ENCODE measurements around the gene VASH1. TPM values are rescaled to one million over a fixed set of nuclear protein-coding genes. Genes with fewer than 3 reads are reported as not detected.
A peak's percentile ranks its signal among the peaks of the same experiment; 100 is the strongest.

Gene VASH1
- total and polyA plus RNA-seq, 2 of the 13 experiments (the other 11 are each of a cell fraction or from before 2014, with no cell fraction given), result 0.11 to 0.24 TPM

DNA sequence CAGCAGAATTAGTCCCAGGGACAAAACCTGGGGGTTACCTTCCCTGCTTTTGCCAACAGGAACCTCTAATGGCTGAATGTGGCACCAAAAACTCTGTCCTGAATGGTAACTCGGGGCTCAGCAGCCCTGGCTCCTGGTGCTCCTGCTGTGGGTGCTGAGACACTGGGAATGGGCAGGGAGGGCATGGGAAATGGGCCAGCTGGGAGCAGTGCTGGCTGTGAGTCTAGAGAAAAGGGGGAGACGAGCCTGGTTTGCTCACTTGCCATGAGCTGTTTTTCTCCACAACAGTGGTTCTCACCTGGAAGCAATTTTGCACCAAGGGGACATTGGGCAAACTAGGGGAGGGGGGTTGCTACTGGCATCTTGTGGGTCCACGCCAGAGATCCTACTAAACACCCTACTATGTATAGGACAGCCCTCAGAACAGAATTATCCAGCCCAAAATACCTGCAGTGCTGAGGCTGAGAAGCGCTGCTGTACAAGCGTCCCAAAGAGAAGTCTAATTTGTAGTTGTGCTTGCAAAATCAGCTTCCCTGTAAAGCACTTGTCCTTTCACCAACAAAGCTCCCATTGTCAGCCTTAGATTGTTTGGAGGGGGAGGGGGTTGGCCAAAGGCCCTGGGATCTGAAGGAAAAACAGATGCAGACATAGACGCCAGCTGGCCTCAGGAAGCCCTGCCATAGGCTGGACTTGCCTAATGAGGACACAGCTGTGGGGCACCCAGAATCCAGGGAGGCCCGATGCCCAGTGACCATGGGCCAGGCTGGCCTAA lies 68.6 kb downstream of the VASH1 start (continued):
- TF ChIP-seq, protein P1, sequence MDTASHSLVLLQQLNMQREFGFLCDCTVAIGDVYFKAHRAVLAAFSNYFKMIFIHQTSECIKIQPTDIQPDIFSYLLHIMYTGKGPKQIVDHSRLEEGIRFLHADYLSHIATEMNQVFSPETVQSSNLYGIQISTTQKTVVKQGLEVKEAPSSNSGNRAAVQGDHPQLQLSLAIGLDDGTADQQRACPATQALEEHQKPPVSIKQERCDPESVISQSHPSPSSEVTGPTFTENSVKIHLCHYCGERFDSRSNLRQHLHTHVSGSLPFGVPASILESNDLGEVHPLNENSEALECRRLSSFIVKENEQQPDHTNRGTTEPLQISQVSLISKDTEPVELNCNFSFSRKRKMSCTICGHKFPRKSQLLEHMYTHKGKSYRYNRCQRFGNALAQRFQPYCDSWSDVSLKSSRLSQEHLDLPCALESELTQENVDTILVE (CRISPR knock-in tag; IDR thresholded peaks at IDR 0.05), result peak; percentile 62; the same call in 1 of the 2 replicates
- no peak for TF ChIP-seq ZNF263 (CRISPR knock-in tag; IDR thresholded peaks at IDR 0.05)
- TF ChIP-seq TEAD3 (CRISPR knock-in tag; optimal IDR thresholded peaks at IDR 0.05; ENCODE audit: borderline replicate concordance), result peak; percentile 33
- TF ChIP-seq, protein P2, sequence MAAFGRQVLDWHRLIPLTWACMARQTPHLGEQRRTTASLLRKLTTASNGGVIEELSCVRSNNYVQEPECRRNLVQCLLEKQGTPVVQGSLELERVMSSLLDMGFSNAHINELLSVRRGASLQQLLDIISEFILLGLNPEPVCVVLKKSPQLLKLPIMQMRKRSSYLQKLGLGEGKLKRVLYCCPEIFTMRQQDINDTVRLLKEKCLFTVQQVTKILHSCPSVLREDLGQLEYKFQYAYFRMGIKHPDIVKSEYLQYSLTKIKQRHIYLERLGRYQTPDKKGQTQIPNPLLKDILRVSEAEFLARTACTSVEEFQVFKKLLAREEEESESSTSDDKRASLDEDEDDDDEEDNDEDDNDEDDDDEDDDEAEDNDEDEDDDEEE (CRISPR knock-in tag; IDR thresholded peaks at IDR 0.05), result 0 out of 2 replicates have a peak, but pooled peaks have one; percentile 54
- TF ChIP-seq MAX (IDR thresholded peaks at IDR 0.05), result no peak
- peak; percentile 60; the same call in 1 of the 2 replicates for TF ChIP-seq EHMT2 (IDR thresholded peaks at IDR 0.05; ENCODE audit: borderline replicate concordance, low read depth, low read length)
- TF ChIP-seq KDM5A (IDR thresholded peaks at IDR 0.05; ENCODE audit: borderline replicate concordance, low read length), result no peak
- TF ChIP-seq REL (CRISPR knock-in tag; conservative IDR thresholded peaks at IDR 0.05), result no peak
- no peak for TF ChIP-seq ZNF430 (CRISPR knock-in tag; IDR thresholded peaks at IDR 0.05)
- TF ChIP-seq BRD4 (CRISPR knock-in tag; IDR thresholded peaks at IDR 0.05), result no peak
- no peak for TF ChIP-seq KMT2A (CRISPR knock-in tag; IDR thresholded peaks at IDR 0.05)
- no peak for TF ChIP-seq RELA (CRISPR knock-in tag; IDR thresholded peaks at IDR 0.05)
- TF ChIP-seq YEATS2 (CRISPR knock-in tag; IDR thresholded peaks at IDR 0.05; ENCODE audit: borderline replicate concordance), result no peak
- TF ChIP-seq ZNF530 (CRISPR knock-in tag; IDR thresholded peaks at IDR 0.05; ENCODE audit: low read depth), result no peak
- TF ChIP-seq ZBTB46 (CRISPR knock-in tag; IDR thresholded peaks at IDR 0.05; ENCODE audit: borderline replicate concordance), result no peak
- no peak for TF ChIP-seq MBNL3 (CRISPR knock-in tag; conservative IDR thresholded peaks at IDR 0.05)
- TF ChIP-seq TRIM22 (IDR thresholded peaks at IDR 0.05), result no peak
- TF ChIP-seq ZNF589 (CRISPR knock-in tag; conservative IDR thresholded peaks at IDR 0.05), result no peak
- no peak for TF ChIP-seq JUNB (CRISPR knock-in tag; IDR thresholded peaks at IDR 0.05; ENCODE audit: borderline replicate concordance)
- TF ChIP-seq MEF2D (CRISPR knock-in tag; IDR thresholded peaks at IDR 0.05), result no peak
- no peak for TF ChIP-seq SIX4 (CRISPR knock-in tag; IDR thresholded peaks at IDR 0.05)
- no peak for TF ChIP-seq NKX3-1 (CRISPR knock-in tag; IDR thresholded peaks at IDR 0.05)
- no peak for TF ChIP-seq ZNF124 (CRISPR knock-in tag; IDR thresholded peaks at IDR 0.05)
- no peak for TF ChIP-seq ZNF619 (CRISPR knock-in tag; IDR thresholded peaks at IDR 0.05)
- TF ChIP-seq THYN1 (CRISPR knock-in tag; IDR thresholded peaks at IDR 0.05; ENCODE audit: borderline replicate concordance, low read depth), result no peak
- 0 out of 2 replicates have a peak, but pooled peaks have one; percentile 49 for TF ChIP-seq ZNF335 (CRISPR knock-in tag; IDR thresholded peaks at IDR 0.05)
